ENCODE measurements around the gene BANP.

DNA sequence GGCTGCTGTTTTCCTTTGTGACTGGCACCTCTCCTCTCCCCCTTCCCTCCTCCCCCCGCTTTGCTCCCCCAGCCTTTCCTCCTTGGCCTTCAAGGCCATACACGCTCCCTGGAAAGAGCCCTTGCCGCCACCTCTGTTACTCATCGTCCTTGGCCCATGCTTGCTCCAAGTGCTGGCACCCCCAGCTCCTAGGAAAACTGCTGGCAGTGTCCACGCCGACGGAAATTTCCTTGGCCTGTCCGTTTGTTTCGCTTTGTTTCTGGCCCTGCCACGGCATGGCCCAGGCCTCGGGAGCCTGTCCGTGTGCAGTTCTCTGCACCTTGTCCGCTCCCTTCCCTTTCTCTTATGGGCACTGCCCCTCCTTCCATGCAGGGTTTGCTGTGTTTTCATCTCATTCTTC, 32.9 kb upstream of the BANP start:
- TF ChIP-seq, protein P1, sequence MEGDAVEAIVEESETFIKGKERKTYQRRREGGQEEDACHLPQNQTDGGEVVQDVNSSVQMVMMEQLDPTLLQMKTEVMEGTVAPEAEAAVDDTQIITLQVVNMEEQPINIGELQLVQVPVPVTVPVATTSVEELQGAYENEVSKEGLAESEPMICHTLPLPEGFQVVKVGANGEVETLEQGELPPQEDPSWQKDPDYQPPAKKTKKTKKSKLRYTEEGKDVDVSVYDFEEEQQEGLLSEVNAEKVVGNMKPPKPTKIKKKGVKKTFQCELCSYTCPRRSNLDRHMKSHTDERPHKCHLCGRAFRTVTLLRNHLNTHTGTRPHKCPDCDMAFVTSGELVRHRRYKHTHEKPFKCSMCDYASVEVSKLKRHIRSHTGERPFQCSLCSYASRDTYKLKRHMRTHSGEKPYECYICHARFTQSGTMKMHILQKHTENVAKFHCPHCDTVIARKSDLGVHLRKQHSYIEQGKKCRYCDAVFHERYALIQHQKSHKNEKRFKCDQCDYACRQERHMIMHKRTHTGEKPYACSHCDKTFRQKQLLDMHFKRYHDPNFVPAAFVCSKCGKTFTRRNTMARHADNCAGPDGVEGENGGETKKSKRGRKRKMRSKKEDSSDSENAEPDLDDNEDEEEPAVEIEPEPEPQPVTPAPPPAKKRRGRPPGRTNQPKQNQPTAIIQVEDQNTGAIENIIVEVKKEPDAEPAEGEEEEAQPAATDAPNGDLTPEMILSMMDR (IDR thresholded peaks at IDR 0.05) = no peak
- no peak for TF ChIP-seq POLR2A (IDR thresholded peaks at IDR 0.05)
